ENCODE measurements around the gene DNAJC3.

DNA sequence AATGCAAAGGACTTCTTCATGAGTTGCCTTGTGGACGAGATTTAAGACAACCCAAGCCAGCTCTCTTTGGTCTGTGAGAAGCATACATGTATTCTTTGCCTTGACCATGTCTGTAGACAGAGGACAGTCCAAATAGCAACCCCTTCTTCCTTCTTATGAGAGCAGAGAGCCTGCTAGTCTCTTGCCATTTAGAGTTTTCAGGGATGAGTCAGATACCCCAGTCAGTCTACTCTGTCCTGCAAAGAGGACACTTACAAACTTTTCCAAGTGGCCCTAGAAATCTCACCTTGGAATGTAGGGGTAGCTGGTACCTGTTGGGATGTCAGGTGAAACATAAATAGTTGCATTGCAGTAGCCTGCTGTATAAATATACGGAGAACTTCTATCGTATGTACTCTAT lies 36.7 kb downstream of the DNAJC3 start:
- TF ChIP-seq, protein P1, sequence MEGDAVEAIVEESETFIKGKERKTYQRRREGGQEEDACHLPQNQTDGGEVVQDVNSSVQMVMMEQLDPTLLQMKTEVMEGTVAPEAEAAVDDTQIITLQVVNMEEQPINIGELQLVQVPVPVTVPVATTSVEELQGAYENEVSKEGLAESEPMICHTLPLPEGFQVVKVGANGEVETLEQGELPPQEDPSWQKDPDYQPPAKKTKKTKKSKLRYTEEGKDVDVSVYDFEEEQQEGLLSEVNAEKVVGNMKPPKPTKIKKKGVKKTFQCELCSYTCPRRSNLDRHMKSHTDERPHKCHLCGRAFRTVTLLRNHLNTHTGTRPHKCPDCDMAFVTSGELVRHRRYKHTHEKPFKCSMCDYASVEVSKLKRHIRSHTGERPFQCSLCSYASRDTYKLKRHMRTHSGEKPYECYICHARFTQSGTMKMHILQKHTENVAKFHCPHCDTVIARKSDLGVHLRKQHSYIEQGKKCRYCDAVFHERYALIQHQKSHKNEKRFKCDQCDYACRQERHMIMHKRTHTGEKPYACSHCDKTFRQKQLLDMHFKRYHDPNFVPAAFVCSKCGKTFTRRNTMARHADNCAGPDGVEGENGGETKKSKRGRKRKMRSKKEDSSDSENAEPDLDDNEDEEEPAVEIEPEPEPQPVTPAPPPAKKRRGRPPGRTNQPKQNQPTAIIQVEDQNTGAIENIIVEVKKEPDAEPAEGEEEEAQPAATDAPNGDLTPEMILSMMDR (conservative IDR thresholded peaks at IDR 0.05): no peak
- no peak for TF ChIP-seq ZFX (IDR thresholded peaks at IDR 0.05)

All from C4-2B (cell line).